RPMI8226 (cell line): ENCODE measurements around the gene RPEL1.
"Not testable (repeated sequence)": the region's sequence is repeated elsewhere in the genome, so short reads cannot be mapped to it uniquely, and the experiment has no call there.

Experiments
- DNase-seq: peaks from one replicate; pipeline ENCODE4 v3.0.0-alpha.2; 2015

Gene RPEL1

DNA sequence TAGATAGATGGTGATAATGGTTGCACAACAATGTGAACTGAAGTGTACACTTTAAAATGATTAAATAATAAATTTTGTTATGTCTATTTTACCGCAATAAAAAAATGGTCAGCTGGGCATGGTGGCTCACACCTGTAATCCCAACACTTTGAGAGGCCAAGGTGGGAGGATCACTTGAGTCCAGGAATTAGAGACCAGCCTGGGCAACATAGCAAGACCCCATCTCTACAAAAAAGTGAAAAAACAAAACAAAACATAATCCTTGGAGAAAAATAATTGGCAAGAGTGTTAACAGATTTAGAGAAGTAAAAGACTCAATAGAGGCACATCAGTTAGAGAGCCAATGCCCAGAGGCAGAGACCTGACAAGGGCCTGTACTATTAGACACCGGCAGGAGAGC lies 9.9 kb upstream of the RPEL1 start:
- no peak for DNase-seq

GRCh38 chr10:103238506-103239252 lies 7.0 kb upstream of the RPEL1 start:
- DNase-seq, result no peak

GRCh38 chr10:103241262-103242011 lies 4.2 kb upstream of the RPEL1 start:
- peak; percentile 8 for DNase-seq

- DNase-seq, result peak; percentile 38
Observed at GRCh38 chr10:103244666-103245271, 918 bp upstream of the RPEL1 start.

DNA sequence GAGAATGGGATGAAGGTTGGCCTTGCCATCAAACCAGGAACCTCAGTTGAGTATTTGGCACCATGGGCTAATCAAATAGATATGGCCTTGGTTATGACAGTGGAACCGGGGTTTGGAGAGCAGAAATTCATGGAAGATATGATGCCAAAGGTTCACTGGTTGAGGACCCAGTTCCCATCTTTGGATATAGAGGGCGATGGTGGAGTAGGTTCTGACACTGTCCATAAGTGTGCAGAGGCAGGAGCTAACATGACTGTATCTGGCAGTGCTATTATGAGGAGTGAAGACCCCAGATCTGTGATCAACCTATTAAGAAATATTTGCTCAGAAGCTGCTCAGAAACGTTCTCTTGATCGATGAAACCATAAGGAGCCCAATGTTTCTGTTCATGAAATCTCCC lies 637 bp downstream of the RPEL1 start:
- DNase-seq, result no peak

DNA sequence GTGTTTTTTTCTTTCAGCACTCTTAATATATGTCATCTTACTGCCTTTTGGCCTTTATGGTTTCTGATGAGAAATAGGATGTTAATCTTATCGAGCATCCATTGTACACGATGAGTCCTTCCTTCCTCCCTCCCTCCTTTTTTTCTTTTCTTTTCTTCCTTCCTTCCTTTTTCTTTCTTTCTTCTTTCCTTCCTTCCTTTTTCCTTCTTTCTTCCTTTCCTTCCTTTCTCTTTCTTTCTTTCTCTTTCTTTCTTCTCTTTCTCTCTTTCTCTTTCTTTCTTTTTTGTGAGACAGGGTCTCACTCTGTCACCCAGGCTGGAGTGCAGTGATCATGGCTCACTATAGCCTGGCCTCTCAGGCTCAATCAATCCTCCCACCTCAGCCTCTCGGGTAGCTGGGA lies 8.4 kb downstream of the RPEL1 start:
- no peak for DNase-seq

GRCh38 chr10:103254538-103255325 lies 9.0 kb downstream of the RPEL1 start:
- DNase-seq, result no peak

DNA sequence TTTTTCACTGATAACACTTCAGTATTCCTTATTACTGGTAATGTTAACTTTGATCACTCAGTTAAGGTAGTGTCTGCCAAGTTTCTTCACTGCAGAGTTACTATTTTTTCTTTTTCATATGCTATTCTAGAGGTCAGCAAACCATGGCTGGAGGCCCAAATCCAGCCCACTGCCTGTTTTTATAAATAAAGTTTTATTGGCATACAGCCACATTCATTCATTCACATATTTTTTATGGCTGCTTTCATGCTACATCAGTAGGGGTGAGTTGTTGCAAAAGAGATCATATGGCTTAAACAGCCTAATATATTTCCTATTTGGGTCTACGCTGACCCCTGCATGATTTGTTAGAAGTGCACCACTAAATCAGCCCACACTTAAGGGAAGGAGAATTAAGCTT lies 10.9 kb downstream of the RPEL1 start:
- DNase-seq, result no peak

DNA sequence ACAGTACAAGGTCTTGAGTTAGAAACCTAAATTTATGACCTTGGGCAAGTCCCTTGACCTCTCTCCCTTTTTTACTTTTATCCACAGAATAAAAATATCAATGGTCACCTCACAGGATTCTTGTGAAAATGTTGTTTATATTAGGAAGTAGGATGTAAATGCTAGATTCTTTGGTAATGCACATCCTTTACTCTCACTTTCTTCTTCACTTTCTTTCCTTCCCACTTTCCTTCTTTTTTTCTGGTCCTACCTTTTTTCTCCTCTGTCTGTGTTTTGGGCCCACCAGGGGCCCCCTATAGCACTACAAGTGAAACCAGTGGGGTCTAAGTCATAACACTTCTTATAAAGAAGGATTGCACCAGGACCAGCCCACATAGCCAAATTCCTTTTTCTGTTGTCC lies 12.1 kb downstream of the RPEL1 start:
- DNase-seq, result no peak

- not testable (repeated sequence) for DNase-seq
Observed at GRCh38 chr10:103258928-103259327, 13.2 kb downstream of the RPEL1 start.

DNA sequence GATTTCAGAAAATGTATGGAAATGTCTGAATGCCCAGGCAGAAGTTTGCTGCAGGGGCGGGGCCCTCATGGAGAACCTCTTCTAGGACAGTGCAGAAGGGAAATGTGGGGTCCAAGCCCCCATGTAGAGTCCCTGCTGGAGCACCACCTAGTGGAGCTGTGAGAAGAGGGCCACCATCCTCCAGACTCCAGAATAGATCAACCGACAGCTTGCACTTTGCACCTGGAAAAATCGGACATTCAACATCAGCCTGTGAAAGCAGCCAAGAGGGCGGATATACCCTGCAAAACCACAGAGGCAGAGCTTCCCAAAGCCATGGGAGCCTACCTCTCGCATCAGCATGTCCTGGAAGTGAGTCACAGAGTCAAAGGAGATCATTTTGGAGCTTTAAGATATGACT lies 14.3 kb downstream of the RPEL1 start:
- DNase-seq, result no peak

DNA sequence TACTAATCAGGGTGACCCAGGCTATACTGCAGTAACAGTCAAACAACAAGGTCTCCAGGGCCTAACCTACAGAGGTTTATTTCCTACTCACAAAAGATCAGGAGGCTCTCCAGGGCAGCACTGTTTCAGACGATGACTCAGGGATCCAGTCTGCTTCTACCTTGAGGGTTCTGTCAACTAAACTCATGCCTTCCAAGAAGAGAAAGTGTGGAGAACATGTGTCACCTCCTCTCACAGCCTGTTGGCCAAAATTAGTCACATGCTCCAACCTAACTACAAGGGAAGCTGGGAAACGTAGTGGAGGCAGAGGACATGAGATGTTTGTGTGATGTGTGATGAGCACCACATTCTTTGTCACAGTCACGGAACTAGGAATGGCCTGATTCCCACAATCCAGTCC lies 16.5 kb downstream of the RPEL1 start:
- DNase-seq, result no peak

- DNase-seq, result peak; percentile 53
Observed at GRCh38 chr10:103265717-103266329, 20.1 kb downstream of the RPEL1 start.

- DNase-seq, result no peak
Observed at GRCh38 chr10:103273041-103273441, 27.4 kb downstream of the RPEL1 start.

DNA sequence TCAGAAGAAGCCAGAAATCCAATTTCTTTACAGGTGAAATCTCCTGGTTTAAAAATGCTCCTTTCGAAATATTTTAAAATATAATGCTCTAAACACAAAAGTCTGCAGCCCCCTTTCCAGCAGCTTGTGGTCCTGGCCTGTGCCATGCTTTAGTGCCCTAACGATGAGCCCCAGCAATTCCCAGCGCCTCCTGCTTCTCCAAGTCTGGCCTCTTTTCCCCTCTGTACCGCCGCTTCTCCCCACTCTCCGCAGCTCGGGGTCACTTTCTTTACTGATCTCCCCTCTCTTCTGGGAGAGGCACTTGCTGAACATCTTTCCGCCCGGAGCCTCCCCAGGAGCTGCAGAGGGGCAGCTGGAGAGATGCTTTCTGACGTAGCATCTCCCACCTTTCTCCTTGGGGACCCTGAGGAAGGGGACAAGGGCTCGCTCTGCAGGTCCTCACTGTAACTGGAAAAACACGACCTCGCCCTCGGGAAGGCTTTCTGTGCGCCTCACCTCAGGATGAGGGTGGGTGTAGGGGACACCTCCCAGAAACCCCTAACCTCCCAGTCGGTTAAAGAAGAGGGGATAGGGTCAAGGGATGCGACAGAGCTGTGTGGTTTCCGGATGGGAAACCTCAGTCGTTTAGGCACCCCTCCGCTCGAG lies 30.7 kb downstream of the RPEL1 start:
- no peak for DNase-seq

- peak; percentile 62 for DNase-seq
Observed at GRCh38 chr10:103276896-103277712, 31.4 kb downstream of the RPEL1 start, which contains the start of gene INA. Gene INA (plus strand): TSS chr10:103277138. CDS start chr10:103277212, 74 bp downstream.

- DNase-seq, result no peak
Observed at GRCh38 chr10:103277713-103278536, 32.2 kb downstream of the RPEL1 start.

DNA sequence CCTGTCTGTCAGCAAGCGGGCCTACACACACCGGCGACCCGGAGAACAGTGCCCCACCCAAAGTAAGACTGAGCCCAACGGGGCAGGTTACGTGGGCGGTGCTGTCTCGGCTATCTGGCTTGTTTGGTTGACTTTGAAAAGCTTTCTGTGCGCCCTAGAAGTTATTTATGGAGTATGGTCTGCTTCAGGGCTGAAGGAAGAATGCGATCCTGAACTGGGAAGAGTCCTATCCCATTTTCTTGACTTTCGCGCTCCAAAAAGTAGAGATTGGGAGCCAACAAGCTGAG lies 32.8 kb downstream of the RPEL1 start:
- DNase-seq, result no peak

DNA sequence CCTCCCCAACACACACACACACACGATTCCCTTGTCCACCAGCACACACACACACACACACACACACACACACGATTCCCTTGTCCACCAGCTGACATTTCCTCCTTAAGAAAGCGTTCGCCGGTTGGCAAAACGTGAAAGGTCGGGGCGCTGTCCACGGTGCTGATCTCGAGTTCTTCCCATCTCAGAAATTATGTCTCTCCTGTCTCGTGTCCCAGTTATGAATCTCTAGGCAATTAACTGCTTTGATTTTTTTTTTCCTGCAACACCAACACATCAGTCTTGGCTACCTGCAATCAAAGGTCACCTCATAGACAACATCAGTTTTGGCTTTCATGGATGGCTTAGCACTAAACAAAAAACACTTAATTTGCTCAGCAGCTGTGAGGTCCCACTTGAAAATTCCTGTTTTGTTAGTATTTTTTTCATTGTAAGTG lies 33.2 kb downstream of the RPEL1 start:
- peak; percentile 20 for DNase-seq

DNA sequence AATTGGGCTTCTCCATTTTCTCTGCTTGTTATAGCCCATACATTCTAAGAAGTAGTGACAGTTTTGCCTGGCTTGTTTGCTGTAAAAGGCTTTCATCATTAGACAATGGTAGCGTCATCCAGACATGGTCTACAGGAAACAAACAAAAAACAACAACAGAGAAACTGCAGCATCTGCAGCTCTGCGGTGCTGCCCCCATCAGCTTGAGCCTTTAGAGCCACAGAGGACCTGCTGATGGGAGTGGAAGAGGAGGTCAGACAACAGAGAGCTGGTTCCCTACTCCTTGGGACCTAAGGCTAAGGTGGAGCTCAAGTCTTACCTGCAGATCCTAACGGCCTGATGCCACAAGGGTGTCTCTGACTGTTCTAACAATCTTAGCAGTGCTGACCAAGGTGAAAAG lies 34.3 kb downstream of the RPEL1 start:
- DNase-seq, result no peak
